GM19397 (cell line): Measurements from ENCODE around the gene CPEB4.

Experiments
- ATAC-seq: cut with Tn5 transposase; IDR thresholded peaks from one replicate; pipeline ENCODE4 v1.9.1; 2021; ENCODE audit warnings: mild to moderate bottlenecking, moderate library complexity; ENCODE audit not compliant: unreplicated experiment

The CPEB4 gene

DNA sequence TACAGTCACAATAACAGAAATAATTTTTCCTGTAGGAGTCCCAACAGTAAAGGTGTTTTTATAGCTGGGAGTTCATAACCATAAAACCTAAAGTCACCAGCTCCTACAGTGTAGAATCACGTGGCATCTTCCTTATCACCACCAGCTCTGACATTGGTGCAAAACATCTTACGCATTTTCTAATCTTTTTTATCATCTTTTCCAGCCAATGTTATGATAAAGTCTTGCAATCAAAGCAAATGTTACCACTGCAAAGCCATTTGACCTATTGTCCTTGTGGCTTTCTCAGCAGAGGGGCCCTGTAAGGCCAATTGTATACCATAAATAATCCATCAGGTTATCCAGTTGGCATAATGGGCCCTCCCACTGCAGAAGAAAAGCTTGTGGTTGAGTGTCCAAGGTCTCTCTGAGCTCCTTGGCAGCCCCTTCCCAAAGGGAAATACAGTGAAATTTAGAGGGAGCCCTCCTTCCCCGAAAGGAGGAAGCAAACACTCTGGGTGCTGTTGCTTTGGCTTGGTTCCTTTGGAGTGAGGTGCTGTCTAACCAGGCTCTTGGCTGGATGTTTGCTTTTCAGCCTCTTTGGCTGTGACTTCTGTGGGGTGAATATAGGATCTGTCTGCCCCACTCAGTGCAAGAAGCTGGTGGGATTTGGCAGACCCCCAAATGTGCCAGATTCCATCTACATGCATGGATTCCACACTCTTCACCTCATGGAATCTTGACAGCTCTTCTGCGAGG lies 29.3 kb upstream of the CPEB4 start:
- ATAC-seq = no peak

DNA sequence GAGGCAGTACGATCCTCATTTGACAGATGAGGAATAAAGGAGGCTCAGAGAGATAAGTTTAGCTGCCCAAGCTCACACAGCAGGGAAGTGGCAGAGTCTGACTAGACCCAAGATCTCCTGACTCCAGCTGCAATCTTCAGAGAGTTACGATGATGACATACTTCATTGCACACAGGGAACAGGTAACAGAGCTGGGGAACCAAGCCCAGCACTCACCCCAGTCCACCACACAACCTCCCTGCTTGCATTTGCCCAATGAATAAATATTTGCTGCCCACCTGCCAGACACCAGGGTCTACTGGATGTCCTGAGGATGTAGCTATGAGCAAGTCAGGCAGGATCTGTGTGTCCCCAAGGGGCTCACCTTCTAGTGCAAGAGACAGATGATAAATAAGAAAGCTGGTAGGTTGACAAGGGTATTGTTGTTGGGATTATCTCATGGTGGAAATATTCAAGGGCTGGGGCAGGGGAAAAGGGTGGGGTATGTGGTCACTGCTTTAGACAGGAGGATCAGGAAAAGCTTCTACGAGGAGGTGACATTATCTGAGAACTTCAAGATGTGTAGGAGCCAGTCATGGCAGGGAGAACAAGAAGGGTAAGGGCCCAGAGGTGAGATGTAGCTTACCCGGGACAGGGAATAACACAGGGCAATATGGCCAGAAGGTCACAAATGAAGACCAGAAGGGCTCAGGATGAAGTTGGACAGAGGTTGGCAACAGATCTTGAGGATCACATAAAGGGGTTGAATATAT lies 28.6 kb upstream of the CPEB4 start:
- ATAC-seq = no peak

DNA sequence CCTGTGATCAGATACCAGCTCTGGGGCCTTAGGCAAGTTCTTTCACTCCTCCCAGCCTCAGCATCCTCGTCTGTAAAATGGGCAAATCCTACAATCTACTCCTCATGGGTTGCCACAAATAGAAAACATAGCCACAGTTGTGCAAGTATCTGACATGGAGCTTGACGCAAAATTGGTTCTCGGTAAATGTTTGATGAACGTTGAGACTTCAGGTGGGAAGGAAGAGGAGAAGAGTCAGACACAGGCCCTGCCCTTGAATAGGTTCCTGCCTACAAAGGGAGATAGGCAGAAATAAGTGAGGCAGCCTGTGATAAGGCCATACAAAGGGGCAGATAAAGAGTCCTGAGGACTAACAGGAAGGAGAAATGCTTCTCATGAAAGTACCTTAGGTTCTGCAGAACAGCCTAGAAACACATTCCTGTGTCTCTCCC lies 26.1 kb upstream of the CPEB4 start:
- ATAC-seq = no peak

- no peak for ATAC-seq
Measured at GRCh38 chr5:173863359-173863758, 24.8 kb upstream of the CPEB4 start.

DNA sequence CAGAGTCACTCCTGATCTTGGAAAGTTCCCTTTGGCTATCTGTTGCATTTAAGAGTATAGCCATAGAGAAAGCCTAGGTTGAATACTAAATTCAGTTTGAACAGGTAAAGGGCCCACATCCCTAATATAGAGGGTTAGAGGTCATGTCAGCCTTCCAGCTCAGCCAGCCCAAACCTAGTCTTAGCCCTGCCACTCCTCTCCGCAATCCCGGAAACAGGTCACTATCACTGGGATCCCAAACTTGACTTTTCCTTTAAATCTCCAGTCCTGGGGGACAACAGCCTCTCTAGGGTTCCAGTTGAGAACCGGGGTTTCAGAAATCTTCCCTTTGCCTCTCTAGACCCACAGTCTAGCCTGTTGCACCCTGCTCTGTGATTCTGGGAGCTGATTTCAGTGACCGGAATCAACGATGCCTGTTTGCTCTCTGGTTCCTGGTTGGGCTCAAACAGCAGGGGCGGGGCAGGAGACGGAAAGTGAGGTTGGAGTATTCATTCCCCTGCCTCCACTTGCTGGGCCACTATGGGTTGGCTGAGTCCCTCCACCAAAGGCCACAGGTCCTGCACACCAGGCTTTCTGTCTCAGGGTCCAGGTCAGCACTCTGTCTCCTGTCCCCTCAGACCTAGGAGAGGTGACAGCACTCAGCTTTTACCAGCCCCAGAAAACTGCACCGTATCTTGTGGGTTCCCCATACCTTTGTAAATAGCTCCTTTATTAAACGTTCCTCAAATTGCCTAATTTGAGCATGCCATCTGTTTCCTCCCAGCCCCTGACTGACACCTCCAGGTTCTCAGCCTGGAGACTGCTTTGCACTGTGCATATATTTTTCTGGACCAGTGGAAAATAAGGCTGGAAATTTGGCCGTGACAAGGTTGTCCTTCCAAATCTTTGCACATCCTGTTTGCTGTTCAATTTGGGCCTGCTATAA lies 23.8 kb upstream of the CPEB4 start:
- ATAC-seq = no peak

- ATAC-seq = no peak
Measured at GRCh38 chr5:173866243-173866857, 21.8 kb upstream of the CPEB4 start.

DNA sequence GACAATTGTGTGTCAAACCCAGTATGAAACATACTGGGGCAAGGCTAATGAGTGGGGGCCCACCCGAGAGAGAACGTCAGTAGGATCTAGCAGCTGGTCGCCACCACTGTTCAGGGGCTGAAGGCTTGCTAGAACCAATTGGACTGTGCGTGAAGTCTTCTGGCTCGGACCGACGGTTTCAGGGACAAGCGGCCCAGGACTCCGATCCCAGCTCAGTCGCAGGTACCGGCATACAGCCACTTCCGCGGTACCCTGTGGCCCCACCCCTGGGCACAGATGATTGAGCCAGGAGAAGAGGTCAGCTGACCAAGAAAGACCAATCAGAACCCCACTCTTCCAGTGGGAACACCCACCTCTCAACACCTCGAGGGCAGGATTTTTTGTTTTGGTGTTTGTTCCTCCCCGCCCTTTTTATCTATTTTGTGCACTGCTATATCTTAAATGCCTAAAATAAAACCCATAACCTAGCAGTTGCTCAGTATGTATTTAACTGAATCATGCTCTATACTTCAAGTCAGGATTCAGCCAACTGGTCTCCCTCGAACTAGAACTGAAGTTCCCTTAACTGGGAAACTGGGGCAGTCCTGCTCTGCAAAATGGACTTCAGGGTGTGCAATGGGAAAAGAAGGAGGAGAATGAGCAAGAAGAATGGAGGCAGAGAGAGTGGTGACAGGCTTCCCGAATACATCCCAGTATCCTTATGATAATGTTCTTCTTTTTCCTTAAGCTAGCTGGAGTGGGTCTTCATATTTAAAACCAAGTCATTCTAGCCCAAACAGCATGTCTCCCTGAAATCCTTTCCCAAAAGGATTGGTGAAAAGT lies 21.1 kb upstream of the CPEB4 start:
- ATAC-seq = no peak

DNA sequence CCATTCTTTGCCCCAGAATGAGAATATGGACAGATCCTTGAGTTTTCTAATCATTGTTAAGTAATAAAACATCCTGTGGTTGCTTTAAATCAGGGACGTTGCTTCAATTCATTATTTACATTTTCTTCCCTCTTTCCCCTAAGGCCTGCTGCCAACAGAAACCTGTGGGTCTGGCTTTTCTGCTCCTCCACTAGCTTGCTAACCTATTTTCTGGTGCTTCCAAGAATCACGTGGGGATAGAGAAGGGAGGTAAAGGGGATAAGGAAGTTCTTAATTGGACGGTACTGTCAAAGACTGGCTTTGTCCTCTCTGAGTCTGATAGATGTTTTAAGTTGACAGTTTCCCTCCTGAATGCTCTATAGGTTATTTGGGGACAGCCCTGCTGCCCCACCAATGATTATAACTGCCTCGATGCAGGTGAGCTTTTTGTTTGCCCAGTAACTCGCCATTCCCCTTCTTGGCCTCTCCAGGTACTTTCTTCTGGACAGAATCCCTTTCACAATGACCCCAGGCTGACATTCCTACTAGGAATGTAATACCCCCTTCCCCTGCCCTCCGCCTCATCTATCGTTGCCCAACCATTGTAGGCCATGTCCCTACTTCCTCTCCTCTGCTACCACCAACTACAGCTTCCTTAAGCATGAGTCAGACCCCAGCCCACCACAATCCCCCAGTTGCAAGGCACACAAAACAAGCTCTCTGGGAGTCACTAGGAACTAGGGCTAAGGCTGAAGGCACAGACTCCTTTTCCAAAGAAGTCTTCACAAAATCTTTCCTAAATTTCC lies 19.9 kb upstream of the CPEB4 start:
- no peak for ATAC-seq

DNA sequence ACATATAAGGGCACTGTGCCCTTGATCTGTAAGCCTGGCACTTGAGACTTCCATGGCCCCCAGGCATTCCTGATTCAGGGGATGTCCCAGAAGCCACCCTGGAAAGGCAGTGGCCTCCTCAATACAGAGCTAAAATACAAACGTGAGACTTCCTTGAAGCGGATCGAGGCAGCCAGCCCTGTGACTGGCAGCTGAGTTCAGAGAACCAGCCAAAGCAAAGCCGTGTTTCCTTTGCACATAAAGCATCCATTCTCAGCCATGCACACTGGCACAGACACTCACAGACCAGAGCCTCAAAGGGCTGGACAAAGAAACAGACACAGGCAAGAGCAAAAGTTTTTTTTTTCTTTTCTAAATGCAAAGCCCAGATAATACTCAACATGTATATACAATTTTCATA lies 18.8 kb upstream of the CPEB4 start:
- no peak for ATAC-seq

GRCh38 chr5:173872957-173873305 lies 15.2 kb upstream of the CPEB4 start:
- no peak for ATAC-seq

DNA sequence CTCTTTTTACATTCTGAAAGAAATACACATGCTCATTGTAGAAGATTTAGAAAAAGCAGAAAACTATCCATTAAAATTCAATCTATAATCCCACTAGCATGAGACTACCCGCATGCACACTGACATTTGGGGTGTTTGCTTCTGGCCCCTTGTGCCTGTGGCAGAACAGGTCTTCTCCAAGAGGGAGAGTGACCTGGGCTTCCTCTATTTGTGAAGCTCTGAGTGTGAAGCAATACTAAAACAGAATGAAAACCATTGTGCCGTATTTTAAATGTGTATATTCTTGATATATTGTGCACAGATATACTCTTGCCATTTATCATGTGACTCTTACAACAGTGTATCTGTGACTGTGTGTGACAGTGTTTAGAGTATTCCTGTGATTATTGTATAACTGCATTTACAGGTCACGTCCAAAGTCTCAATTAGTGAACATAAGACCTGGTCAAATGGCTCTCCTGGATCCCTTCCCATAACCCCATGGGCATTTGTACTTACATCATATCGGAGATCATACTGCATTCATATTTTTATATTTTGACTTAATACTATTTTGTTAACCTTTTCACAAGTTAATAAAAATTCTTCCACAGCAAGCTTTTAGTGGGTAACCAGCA lies 14.7 kb upstream of the CPEB4 start:
- ATAC-seq = no peak

DNA sequence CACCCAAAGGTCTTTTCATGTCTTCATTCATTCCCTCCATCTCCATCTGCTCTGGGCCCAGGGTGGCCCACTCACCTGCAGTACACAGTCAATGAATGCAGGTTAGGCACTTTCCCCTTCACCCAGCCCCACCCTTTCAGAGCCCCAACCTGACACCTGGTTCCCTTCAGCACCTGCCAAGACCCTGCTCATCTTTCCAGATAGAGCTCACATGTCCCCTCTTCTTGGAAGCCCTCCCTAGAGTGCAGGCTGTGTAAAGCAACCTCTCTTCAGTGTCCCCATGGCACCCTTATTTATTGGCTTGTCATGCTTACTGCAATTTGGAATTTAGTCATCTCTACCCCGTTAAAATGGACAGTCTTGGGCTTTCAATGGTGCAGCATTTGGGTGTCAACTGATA lies 13.0 kb upstream of the CPEB4 start:
- ATAC-seq = no peak

GRCh38 chr5:173878224-173878967 lies 9.8 kb upstream of the CPEB4 start:
- no peak for ATAC-seq

DNA sequence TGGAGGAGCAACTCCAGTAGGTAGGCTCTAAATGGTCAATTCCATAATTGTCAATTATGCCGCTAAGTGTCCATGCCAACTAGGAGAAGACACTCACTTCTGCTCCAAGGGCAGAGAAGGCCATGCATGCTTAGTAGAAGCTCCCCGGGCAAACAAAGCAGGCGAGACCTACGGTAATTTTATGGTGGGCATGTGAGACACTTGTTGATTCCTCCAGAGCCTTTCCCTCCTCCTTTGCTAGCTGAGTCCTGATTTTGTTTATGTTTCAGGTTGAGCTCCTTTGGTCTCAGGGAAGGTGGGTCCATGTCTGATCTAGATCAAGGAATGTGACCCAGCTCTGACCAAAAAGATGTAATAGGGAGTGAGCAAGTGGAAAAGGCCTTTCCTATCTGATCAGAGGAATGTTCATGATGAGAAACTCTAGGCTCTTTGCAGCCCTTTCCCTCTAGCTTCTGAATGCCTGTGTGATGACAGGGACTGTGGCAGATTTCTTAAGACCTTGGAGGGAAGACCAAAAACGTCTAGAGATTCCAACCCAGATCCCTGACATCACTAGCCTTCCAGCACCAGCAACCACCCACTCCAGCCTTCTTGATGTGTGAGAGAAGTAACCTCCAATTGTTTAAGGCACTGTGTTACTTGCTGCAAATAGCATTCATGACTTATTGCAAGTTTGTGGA lies 7.7 kb upstream of the CPEB4 start:
- no peak for ATAC-seq

DNA sequence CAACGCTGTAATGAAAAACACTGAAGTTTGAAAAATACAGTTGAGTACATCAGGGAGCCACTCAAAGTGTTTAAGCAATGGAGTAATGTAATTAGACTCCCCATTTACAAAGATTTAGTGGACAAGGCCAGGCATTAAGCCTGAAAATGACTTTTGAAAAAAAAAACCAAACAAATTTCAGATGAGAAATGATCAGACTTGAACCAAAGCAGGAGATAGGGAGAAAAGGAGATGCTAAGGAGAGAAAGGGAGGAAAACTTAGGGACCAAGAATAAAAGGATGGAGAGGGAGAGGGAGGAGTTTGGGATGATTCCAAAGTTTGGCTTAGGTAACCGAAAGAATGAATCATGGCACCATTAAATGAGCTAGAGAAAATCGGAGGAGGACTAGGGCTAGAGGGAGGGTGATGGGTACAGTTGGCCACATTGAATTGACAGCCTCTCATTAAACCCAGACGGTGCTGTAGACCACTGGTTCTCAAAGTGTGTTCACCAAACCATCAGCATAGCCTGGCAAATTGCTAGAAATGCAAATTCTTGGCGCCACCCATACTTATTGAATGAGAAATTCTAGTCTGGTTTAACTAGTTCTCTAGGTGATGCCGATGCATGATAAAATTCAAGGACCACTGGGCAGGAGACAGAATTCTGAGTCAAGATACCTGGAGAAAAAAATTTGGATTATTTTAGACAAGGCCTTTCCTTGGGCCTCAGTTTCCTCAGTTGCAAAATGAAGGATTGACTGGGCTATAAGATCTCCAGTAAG lies 6.2 kb upstream of the CPEB4 start:
- ATAC-seq = no peak

DNA sequence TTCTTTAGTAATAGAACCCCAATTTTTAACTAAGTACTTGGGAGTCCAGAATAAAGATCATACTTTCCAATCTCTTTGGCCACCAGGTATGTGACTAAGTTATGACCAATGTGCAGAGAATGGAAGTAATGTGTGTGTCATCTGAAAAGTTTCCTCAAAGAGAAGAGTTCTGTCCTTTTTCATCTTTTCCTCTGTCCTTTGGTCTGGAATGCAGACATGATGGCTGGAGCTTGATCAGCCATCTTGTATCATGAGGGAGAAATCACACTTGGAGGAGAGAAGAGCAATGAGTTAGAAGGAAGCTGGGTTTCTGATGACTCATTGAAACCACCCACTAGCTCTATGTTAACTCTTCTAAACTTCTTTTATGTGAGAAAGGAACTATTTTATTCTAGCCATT lies 5.5 kb upstream of the CPEB4 start:
- no peak for ATAC-seq

GRCh38 chr5:173883347-173883924 lies 4.7 kb upstream of the CPEB4 start:
- no peak for ATAC-seq
